Endothelial cell (in vitro differentiated cells): ENCODE data around the gene CBX8. TPM values are rescaled to one million over a fixed set of nuclear protein-coding genes. Genes with fewer than 3 reads are reported as not detected.
A peak's percentile ranks its signal among the peaks of the same experiment; 100 is the strongest.

Experiments used
- DNase-seq: peaks from one replicate; pipeline ENCODE4 v3.0.0; 2021; ENCODE audit warnings: low spot score
- H3K27ac Mint-ChIP-seq: one replicate; pipeline ENCODE4 v1.8.0; 2021; ENCODE audit warnings: mixed read lengths, inconsistent platforms; ENCODE audit not compliant: unreplicated experiment
- H3K27me3 Mint-ChIP-seq: one replicate; pipeline ENCODE4 v1.8.0; 2021; ENCODE audit warnings: mild to moderate bottlenecking, moderate library complexity, mixed read lengths, inconsistent platforms; ENCODE audit not compliant: unreplicated experiment
- H3K36me3 Mint-ChIP-seq: one replicate; pipeline ENCODE4 v1.8.0; 2021; ENCODE audit warnings: mild to moderate bottlenecking, low read depth, mixed read lengths, inconsistent platforms; ENCODE audit not compliant: unreplicated experiment
- H3K4me1 Mint-ChIP-seq: one replicate; pipeline ENCODE4 v1.8.0; 2021; ENCODE audit warnings: mild to moderate bottlenecking, mixed read lengths, inconsistent platforms; ENCODE audit not compliant: unreplicated experiment
- H3K4me3 Mint-ChIP-seq: one replicate; pipeline ENCODE4 v1.8.0; 2021; ENCODE audit warnings: mild to moderate bottlenecking, mixed read lengths, inconsistent platforms; ENCODE audit not compliant: unreplicated experiment
- H3K9me3 Mint-ChIP-seq: one replicate; pipeline ENCODE4 v1.8.0; 2021; ENCODE audit warnings: mixed read lengths, inconsistent platforms; ENCODE audit not compliant: unreplicated experiment
- total RNA-seq: library from RNA; stranded (reverse); fragmentation: NEBNext Ultra II Directional; extraction: Animal tissue kit (Norgen Biotek cat#: 25700); gene quantifications from one replicate; pipeline ENCODE4 v1.2.1, GENCODE V29; 2021; ENCODE audit not compliant: unreplicated experiment
- TF ChIP-seq, protein P1 (sequence below): fragments of 200-600 bp; sonication (generic); IDR thresholded peaks from one replicate; pipeline ENCODE4 v1.5.0; 2021; ENCODE audit warnings: antibody characterized with exemption; ENCODE audit not compliant: unreplicated experiment

Gene CBX8
- total RNA-seq, 1 donor from 2014 or later = 3.3 TPM

DNA sequence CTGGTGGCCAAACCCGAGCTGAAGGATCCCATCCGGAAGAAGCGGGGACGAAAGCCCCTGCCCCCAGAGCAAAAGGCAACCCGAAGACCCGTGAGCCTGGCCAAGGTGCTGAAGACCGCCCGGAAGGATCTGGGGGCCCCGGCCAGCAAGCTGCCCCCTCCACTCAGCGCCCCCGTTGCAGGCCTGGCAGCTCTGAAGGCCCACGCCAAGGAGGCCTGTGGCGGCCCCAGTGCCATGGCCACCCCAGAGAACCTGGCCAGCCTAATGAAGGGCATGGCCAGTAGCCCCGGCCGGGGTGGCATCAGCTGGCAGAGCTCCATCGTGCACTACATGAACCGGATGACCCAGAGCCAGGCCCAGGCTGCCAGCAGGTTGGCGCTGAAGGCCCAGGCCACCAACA lies 13.0 kb downstream of the CBX8 start:
- Mint-ChIP-seq H3K27me3 (peaks cover 18% of the 10 kb centered on the region), H3K27ac (no peak overlapping the region), H3K4me3 (no peak overlapping the region), H3K36me3 (peaks cover 39% of the 10 kb centered on the region), H3K9me3 (no peaks in the 10 kb centered on the region), H3K4me1 (peaks cover 37% of the 10 kb centered on the region)
- TF ChIP-seq, protein P1, sequence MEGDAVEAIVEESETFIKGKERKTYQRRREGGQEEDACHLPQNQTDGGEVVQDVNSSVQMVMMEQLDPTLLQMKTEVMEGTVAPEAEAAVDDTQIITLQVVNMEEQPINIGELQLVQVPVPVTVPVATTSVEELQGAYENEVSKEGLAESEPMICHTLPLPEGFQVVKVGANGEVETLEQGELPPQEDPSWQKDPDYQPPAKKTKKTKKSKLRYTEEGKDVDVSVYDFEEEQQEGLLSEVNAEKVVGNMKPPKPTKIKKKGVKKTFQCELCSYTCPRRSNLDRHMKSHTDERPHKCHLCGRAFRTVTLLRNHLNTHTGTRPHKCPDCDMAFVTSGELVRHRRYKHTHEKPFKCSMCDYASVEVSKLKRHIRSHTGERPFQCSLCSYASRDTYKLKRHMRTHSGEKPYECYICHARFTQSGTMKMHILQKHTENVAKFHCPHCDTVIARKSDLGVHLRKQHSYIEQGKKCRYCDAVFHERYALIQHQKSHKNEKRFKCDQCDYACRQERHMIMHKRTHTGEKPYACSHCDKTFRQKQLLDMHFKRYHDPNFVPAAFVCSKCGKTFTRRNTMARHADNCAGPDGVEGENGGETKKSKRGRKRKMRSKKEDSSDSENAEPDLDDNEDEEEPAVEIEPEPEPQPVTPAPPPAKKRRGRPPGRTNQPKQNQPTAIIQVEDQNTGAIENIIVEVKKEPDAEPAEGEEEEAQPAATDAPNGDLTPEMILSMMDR = no peak
- no peak for DNase-seq

DNA sequence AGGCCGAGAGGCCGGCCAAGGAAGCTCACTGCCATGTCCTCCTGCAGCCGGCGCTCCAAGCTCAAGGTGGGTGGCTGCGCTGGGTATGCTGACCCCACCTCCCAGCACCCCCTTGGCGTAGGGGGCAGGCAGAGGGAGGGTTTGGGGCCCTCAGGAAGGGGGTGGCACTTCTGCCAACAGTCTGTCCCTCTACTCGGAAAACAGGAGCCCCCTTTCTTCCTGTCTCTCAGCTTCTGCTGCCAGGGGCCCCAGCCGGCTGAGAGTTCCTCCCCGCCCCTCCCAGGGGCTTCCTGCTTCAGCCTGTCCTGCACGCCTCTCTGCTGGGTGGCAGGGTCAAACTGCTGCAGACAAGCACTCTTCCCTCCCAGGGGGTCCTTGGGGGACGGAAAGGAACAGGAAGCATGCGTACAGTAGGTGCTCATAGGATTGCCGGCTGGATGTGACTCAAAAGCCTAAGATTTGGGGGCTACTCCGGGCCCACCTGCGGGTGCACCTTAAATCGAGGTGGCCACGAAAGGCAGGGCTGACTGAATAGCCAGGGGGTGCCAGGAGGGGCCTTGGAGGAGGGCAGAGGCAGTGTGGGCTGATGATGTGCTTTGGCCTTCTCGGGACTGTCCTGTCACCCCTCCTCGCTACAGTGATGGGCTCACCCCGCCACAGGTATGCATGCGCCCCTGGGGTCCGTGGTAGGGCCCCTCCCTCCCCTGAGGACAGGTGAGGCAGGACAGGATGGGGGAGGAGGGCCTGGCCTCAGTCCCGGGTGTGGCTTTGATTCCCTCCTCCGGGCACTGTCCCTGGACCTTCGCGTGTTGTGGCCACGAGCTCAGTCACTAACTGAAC lies 14.9 kb downstream of the CBX8 start:
- Mint-ChIP-seq H3K4me3 (peak overlapping the region; percentile 12), H3K36me3 (peaks cover 39% of the 10 kb centered on the region), H3K27ac (no peak overlapping the region), H3K9me3 (no peaks in the 10 kb centered on the region), H3K27me3 (peaks cover 18% of the 10 kb centered on the region), H3K4me1 (peaks cover 42% of the 10 kb centered on the region)
- TF ChIP-seq, protein P1 = no peak
- DNase-seq = no peak

DNA sequence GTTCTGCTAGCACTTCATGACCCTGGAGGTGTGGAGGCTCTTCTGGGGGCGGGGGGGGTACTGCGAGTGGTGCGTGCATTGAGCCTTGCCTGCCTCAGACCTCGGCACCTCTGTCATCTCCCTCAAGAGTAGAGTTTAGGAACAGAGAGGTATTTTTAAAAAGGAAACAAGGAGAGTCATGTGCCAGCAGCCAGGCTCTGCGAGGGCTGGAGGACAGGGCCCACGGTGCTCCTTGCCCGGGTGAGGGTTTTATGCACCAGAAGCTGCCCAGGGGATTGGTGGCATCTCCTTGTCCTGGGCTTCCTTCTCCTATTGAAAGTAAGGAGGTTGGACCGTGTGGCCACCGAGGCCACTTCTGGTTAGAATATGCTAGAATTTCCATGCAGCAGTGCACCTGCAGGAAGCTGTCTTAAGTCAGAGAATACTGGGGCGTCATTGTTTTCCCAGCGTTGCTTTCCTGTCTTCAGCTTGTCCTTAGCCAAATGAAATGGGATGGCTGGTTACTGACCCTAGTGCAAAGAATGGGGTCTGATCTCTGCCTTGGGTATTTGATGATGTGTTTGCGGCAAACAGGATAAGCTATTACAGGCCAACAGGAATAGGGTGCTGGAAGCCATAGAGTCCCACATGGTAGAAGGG lies 15.7 kb downstream of the CBX8 start:
- Mint-ChIP-seq H3K4me1 (peaks cover 50% of the 10 kb centered on the region), H3K36me3 (peaks cover 39% of the 10 kb centered on the region), H3K27me3 (peaks cover 18% of the 10 kb centered on the region), H3K9me3 (no peaks in the 10 kb centered on the region), H3K27ac (no peak overlapping the region), H3K4me3 (peak overlapping the region; percentile 83)
- TF ChIP-seq, protein P1 = no peak
- DNase-seq = no peak

DNA sequence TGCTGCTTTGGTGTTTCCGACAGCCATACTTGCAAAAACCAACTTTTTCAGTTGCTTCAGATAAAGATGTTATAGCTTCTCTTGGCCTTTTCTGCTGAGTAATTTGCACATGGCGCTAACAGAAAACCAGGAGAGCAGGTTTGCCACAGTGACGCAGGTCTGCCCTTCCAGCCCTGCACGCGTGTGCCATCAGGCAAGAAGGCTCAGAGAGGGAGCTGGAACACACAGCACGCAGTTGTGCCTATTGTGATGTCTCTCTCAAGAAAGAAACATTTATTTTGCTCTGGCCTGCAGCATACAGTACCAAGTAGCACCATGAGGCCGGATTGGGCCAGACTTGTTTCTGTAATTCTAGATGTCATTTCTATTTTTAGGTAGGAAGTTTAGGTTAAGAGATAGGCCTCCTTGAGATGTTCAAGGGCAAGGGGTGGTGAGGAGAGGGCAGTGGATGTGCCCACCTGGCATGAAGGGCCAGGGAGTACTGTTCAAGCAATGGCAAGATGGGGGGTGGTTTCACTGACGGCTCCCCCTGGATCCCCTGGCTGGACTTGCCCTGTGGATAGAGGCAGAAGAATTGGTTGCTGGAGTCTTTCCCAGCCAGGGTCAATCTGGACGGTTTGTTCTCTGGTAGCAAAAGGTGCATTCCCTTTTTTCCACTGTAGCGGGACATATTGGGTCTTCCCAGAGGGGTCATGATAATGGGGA lies 17.1 kb downstream of the CBX8 start:
- H3K9me3 Mint-ChIP-seq = no peaks in the 10 kb centered on the region
- H3K27ac Mint-ChIP-seq = no peak overlapping the region
- no peak for DNase-seq
- H3K36me3 Mint-ChIP-seq = peaks cover 33% of the 10 kb centered on the region
- TF ChIP-seq, protein P1 = no peak
- peak overlapping the region; percentile 96 for H3K4me3 Mint-ChIP-seq
- H3K4me1 Mint-ChIP-seq = peaks cover 56% of the 10 kb centered on the region
- peaks cover 18% of the 10 kb centered on the region for H3K27me3 Mint-ChIP-seq
